Measurements from ENCODE around the gene SIN3B.

SIN3B gene

DNA sequence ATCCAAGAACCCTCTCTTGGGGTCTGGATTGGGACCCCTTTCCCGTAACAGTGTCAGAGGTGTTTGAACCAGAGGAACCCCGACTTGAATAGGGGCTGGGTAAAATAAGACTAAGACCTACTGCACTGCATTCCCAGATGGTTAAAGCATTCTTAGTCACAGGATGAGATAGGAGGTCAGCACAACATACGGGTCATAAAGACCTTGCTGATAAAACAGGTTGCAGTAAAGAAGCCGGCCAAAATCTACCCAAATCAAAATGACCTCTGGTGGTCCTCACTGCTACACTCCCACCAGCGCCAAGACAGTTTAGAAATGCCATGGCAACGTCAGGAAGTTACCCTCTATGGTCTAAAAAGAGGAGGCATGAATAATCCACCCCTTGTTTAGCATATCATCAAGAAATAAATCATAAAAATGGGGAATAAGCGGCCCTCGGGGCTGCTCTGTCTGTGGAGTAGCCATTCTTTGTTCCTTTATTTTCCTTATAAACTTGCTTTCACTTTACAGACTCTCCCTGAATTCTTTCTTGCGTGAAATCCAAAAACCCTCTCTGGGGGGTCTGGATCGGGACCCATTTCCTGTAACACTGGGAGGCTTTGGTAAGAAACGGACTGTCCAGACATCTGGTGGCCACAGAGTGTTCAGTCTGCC, 4.4 kb upstream of the SIN3B start:
- peak in 1 of 51 donors; percentile 49 for DNase-seq

DNA sequence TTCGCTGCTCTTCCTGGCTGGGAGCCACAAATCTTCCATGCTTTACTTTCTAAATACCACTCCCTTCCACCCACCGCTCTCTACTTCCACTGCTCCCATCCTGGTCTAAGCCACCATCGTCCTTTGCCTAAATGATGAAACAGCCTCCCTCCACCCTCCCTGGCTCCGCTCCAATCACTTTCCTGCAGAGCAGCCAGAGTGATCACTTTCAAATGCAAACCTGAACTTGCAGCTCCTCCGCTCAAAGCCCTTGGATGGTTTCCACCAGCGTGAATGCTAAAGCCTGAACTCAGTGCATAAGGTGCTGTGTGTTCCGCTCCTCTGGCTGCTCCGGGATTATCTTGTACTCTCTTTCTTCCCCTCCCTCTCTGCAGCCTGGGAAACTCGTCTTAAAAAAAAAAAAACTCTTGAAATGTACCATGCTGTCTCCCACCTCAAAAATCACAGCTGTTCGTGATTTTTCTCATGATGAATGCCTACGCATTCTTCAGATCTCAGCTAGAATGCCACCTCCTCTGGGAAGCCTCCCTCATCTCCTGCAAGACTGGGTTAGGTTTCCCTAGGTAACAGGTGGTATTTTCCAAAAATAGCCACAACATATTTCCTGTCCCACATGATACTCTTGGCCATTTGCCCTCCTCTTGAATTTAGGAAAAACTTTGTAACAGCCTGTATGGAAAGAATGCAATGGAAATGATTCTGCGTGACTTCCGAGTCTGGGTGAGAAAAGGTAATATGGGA, 3.7 kb upstream of the SIN3B start:
- DNase-seq = peak in 28 of 51 donors; percentile 3 to 68 (median 19)

DNA sequence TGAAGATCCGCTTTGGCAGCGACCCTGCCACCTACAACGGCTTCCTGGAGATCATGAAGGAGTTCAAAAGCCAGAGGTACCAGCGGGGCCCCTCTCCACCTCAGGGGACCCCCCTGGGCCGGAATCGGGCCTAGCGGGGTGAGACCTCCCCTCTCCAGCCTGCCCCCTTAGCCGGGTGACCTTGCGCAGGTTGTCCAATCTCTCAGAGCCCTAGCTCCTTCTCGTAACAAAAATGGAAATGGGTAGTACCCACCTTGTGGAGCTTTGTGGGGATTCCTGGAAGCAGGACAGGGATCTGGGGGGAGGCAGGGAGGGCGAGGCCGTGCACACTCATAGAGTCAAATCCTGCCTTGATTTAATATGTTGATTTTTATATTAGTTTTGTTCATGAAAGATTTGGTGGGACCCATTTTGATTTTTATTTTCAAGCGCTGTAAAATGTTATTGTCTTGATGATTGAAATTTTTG, 658 bp downstream of the SIN3B start:
- no peak for DNase-seq

DNA sequence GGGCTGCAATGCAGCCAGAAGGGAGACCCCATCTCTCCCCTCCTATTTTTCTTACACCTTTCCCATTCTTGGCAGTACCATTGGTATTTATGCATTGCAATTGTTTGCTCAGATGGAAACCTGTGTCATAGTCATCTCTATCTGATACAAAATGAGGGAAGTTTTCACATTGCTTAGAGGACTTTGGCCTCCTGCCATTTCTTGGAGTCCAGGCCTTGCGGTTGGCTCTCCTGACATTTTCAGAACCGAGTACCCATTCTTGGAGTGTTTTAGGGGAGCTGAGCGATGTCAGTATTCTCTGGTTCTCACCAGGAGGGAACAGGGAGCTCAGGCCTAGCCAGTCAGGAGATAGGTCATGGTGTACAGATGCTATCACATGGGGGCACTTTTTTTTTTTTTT, 1.5 kb downstream of the SIN3B start:
- no peak for DNase-seq

DNA sequence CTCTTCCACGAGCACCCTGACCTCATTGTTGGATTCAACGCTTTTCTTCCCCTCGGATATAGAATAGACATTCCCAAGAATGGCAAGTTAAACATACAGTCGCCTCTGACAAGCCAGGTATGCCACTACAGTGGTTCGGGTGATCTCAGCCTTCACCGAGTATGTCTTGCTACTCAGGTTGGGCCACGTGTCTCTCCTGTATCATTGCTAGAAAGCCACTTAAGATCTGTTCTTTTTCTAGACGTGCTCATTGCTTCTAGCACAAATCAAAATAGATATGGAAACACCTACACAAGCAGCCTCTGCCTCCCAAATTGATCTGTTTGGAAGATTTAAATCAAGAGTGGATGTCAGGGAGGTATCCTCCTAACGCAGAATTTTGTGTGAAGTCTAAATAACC, 2.3 kb downstream of the SIN3B start:
- DNase-seq = no peak

DNA sequence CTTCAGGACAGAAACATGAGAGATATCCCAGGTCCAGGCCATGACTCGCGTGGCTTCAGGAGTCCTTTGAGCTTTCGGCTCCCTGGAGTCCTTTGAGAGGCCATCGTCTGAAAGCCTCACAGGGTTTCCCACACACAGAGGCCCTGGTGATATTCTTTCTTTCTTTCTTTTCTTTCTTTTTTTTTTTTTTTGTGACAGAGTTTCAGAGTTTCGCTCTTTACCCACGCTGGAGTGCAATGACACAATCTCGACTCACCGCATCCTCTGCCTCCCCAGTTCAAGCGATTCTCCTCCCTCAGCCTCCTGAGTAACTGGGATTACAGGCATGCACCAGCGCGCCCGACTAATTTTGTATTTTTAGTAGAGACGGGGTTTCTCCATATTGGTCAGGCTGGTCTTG, 5.5 kb downstream of the SIN3B start:
- DNase-seq = no peak

DNA sequence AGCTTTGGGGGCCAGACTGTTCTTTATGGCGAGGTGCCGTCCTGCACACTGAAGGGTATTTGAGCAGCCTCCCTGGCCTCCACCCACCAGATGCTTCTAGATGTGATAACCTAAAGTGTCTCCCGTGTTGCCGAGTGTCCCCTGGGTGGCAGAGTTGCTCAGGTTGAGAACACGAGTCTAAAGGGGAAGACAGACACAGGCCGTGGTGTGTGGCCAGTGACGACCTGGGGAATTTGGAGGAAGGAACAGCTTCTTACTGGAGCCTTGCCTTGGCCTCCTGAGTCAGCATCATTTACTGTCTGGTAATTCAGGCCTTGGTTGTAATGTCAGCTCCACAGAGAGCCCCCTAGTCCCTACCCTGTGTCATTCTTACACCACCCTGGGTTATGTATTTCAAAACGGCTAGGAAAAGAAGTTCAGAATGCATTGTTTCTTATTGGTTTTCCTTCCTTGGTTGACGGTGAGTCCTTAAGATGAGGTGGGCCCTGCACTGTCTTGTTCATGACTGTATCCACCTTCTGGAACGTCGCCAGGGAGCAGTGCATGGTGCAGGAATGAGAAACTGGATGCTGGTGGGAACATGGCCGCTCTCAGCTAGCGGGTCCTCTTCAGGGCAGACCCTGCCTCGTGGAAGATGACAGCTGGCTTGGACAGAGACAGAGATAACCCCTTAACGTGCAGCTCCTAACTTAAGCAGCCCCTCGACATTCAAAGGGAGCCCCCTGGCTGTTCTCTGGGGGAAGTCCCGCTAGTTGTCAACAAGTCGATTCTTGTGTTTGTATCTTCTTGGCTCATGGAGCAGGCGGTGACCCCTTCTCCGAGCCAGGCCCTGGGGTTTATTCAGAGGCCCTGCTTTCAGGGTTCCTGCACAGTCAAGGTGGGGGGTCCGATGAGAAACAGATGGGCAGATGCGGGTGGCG, 7.2 kb downstream of the SIN3B start:
- peak in 1 of 51 donors; percentile 8 for DNase-seq

DNA sequence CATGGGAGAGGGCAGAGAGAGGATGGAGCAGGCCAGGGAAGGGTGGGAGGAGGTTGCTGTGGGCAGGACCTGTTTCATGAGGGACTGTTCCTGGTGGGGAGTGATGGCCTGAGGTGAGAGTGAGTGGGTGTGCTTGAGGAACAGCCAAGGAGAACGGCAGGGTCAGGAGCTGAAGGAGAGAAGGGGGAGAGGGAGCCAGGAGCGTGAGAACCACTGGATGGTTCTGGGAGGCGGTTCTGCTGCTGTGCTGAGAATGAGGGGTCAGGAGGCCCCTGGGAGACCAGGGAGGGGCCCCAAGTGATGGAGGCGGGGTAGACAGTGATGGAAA, 7.8 kb downstream of the SIN3B start:
- DNase-seq = no peak

DNA sequence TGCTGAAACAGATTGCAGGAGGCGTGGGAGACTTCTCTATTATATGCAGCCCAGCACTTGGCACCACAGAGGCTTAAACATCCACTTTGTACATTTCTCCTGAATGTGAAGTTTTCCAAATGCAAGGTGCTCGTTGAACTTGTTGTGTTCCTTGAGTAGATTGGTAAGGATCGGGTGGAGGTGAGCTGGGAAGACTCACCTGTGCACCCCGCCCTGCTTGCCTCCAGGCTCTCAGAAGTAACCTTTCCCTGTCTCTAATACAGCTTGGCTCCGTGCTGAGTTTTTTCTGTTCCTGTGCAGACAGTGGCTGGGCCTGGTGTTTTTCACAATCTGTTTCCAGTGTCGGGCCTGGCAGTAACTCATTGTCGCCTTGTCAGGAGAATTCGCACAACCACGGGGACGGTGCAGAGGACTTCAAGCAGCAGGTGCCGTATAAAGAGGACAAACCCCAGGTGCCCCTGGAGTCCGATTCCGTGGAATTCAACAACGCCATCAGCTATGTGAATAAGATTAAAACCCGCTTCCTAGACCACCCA, 12.3 kb downstream of the SIN3B start:
- DNase-seq = no peak

DNA sequence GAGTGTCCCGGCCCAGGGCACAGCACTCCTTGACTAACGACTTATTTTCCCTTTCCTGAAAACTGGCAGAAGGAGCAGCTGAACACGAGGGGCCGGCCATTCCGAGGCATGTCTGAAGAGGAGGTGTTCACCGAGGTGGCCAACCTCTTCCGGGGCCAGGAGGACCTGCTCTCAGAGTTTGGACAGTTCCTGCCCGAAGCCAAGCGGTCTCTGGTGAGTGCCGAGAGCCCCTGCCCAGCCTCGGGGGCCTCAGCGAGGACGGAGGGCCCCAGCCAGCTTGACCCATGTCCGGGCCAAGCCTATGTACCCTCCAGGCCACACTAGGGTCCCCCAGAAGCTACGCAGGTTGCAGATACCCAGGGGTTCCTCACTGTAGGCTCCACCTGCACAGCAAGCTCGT, 17.7 kb downstream of the SIN3B start:
- no peak for DNase-seq

DNA sequence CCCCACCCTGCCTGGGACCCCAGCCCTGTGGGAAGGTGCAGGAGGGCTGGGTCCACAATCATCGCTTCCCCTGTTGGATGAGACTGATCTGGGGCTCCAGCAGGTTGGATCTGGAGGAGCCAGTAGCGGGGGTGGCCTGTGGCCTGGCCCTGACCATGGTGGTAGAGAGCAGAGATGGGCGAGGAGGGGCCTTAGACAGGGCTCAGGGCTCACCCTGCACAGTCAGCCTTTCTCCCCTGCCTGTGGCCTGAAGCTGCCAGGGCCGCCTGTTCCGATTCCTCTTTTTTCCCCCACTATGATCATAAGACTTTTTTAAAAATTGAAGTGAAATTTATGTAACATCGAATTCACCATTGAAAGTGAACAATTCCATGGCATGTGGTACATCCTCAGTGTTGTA, 18.2 kb downstream of the SIN3B start:
- no peak for DNase-seq

DNA sequence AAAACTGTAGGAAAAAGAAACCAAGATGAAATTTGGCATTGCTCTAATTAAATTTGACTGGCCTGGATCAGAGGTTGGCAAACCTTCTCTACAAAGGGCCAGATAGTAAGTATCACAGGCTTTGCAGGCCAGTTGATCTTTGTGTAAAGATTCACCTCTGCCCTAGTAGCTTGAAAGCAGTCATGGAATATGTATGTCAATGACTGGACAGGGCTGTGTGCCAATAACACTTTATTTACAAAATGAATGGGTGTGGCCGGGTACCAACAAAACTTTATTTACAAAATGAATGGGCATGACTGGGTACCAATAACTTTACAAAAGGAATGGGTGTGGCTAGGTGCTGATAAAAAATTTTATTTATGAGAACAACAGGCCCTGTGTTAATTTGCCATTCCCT, 20.0 kb downstream of the SIN3B start:
- DNase-seq = no peak

DNA sequence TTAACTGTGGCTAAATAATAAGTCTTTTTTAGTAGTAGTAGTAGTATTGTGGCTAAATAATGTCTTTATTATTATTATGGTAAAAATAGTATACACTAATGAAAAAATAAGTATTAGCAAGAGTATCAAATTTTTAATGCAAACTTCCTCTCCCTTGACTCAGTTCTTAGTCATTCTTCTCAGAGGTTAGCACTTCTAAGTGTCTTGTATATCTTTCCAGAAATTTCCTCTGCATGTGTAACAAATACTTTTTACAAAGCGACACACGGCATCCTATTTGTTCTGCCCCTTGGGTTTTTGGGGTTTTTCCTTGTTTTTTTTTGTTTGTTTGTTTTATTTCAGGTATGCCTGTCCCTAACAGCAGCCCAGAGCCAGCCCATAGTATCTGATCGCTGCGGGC, 20.9 kb downstream of the SIN3B start:
- no peak for DNase-seq

DNA sequence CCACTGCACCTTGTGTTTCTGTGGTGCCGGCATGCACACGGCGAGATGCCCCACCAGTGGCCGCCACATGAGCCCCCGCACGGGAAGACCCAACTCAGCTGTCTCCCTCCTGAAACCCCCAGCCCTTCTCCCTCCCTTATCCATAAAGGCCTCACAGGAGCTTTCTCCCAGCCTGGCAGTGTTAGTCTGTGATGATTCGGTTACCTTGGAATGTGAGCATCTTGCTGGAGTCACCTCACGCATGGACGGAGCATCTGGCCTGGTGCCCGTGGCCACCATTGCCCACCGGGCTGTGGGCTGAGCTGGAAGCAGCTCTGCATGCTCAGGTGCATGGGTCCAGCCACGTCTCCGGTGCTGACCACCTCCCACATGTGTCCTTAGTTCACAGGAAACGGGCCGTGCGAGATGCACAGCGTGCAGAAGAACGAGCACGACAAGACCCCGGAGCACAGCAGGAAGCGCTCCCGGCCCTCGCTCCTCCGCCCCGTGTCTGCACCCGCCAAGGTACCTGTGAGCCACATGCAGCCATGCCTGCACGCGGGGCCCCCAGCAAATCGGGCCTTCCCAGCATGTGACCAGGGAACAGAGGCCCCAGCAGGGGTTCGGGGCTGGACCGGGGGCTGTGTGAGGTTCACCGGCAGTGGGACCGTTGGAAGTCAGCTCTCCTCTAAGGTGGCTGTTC, 22.0 kb downstream of the SIN3B start:
- no peak for DNase-seq

DNA sequence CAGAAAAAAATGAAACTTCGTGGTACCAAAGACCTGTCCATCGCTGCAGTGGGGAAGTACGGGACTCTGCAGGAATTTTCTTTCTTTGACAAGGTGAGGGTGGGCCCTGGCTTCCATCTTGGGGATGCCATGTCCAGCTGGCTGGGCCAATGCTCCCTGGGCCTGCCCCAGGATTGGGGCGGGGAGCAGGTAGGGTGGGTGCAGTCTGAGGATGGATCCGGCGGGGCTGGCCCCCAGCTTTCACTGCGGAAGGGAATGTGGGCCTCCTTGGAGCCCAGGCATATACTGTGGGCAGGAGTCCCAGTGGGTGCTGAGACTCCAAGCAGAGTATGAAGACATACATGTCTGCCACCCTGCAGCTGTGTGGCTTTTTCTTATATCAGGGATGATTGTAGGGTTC, 23.9 kb downstream of the SIN3B start:
- no peak for DNase-seq

DNA sequence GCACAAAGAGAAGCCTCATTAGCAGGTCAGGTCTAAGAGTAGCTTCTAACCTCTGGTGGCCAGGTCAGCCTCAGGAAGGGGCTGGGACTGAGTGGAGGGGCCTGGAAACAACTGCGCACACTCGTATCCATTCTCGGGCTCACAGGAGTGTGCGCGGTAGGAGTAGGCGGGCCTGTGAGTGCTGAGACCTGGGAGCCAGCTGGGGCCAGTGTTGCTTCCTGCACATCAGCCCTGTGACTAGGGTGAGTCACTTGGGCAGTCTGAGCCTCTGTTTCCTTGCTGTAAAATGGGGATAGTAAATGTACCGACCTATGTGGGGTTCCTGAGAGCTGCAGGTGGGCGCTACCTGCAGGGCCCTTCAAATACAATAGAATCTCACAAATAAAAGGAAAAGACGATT, 26.9 kb downstream of the SIN3B start:
- no peak for DNase-seq

DNA sequence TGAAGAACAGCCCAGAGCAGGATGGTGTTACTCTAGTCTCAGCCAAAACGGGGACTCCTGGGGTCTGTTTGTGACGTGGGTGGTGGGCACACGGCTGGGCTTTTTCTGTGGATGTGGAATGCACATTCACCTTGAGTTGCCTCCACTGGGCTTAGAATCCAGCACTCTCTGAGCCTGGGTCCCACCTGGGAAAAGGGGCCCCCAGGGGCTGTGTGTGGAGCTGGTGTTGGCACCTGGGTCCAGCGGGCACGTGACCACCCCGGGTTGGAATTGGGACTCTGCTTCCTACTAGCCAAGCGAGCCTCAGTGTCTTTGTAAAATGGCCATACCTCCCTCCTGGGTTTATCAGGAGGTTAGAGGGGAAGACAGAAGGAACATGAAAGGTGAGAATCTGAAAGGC, 30.4 kb downstream of the SIN3B start:
- DNase-seq = no peak

DNA sequence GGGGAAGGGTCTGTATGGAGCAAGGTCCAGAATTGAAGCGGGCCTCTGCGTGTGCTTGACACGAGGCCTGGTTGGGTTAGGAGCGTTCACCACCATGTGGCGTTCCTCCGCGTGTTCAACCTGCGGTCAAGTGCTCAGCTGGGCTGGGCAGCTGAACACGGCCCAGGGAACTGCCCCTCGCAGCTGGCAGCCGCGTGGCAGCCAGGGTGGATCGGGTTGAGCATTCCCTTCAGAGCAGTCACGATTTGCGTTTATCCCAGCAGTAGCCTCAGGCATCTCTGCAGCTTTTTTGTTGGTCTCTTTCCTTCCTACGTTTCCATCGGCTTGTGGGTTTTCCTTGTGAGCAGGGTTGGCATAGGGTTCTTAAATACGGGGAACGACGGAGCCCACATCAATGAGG, 30.9 kb downstream of the SIN3B start:
- DNase-seq = no peak

DNA sequence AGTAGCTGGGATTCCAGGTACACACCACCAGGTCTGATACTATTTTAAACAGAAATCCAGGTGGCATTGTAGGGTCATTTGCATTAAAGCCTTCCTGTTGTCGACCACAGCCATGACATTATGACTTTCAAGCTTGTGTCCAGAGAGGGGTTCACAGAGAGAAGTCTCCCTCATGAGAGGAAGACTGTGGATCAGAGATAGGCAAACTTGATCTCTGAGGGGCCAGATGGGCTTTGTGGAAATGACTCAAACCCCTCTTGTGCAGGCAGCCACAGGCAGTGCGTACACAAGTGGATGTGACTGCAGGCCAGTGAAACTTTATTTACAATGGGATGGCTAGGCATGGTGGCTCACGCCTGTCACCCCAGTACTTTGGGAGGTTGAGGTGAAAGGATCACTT, 31.8 kb downstream of the SIN3B start:
- DNase-seq = no peak

DNA sequence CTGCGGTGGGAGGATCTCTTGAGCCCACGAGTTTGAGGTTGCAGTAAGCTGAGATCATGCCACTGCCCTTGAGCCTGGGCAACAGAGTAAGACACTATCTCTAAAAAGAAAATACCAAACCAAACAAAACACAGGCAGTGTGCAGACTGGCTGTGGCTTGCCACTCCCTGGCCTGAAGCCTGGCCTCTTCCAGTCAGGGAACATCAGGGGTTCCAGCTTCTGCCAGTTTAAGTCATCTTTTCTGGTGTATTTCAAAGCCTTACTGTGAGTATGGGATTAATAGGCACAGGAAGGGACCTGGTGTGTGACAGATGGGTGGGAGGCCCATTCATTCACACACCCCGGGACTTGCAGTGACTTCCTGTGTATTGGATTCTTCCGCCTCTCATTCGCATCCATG, 32.6 kb downstream of the SIN3B start:
- no peak for DNase-seq

DNA sequence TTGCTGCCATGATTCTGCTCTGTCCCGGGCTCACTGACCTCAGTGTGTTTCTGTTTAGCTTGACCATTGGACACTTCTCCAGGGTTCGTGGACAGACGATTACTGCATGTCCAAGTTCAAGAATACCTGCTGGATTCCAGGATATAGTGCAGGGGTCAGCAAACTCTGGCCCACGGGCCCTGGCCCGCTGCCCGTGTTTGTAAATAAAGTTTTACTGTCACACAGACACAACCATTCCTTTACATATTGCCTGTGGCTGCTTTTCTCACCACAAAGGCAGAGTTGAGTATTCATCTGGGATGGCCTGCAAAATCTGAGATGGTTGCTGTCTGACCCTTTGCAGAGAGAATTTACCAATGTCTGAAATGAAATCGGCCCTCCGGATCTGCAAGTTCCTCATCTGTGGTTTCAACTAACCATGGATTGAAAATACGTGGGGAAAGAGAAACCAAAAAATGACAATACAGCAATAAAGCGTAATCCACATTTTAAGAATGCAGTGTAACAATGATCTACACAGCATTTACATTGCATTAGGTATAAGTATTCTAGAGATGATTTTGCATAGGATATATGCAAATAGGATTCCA, 33.7 kb downstream of the SIN3B start:
- no peak for DNase-seq

Data from hypothalamus (tissue), 51 donors.